CD4-positive, alpha-beta T cell treated with Interferon alpha-2 for 1 hour (primary cell): ENCODE measurements around the gene FAAH.

ENCODE experiments used
- DNase-seq, 2 donors: peaks; one replicate each; pipeline ENCODE4 v3.0.0-alpha.2; 2020 to 2022

FAAH gene

GRCh38 chr1:46423574-46424240, 29.6 kb downstream of the FAAH start:
- DNase-seq = no peak

DNA sequence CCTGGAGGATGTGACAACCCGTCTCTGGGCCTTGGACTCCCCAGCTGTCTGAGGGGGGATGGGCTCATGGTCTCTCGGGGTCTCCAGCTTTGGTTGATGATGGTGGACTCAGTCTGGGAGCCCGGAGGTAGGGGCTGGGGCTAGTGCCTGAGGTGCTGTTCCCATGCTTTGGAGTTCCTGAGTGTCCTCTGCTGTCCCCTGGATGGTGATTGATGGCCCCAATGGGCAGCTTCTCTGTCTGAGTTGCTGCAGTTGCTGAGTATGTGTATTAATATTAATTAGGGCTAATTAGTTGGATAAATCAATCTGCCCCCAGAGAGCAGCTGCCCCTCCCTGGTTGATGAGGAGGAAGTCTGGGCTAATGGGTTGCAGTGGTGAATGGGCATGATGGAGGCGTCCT, 30.6 kb downstream of the FAAH start:
- no peak for DNase-seq

DNA sequence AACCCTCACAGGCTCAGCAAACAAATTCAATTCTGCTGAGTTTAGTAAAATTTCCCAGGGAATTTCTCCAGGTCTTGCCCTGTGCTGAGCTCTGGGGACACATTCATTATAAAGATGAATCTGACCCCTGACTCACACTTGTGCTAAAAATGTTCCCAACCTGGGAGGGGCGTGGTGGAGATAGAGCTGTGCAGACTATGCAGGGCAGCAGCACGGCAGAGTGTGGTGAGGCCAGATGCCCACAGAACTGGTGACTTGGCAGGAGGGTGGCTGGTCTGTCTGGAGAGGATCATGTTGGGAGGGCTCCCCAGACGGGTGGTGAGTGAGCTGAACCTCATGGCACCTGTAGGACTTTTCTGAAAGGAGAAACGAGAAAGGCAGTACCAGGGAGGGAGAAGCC, 31.6 kb downstream of the FAAH start:
- no peak for DNase-seq

DNA sequence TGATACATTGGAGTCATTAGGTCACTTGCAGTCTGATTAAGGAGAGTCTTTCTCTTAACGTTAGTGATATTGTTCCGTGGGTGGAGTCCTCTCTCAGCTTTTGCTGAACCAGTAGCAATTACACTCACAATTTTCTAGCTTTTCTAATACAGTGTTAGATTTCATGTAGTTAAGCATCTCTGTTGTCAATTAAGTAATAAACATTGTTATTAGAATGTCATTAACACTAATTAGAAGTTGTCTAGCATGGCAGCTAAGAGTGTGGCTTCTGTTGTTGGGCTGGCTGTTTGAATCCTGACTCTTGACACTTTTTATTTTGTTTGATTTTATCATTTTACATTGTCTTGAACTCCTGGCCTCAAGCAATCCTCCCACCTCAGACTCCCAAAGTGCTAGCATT, 33.4 kb downstream of the FAAH start:
- no peak for DNase-seq

DNA sequence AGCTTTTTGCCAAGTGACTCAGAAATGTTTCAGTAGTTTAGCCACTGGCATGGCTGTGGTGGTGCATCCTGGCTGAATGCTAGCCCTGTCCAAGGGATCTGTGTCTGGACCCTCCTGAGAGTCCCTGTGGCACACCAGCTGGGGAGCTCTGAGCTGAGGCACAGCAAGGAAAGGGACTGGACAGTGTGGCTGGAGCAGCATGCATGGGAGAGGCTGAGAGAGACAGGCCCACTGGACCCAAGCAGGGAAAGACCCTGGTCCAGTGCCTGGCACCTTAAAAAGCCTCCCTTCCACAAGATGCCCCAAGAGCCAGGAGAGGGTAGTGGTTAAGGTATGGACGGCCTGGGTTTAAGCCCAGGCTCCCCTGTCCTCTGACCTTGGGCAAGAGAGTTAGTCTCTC, 35.3 kb downstream of the FAAH start:
- no peak for DNase-seq

GRCh38 chr1:46431695-46432094, 37.6 kb downstream of the FAAH start:
- DNase-seq = no peak

- no peak for DNase-seq
Measured at GRCh38 chr1:46432781-46433327, 38.7 kb downstream of the FAAH start.

GRCh38 chr1:46434358-46434757, 40.2 kb downstream of the FAAH start:
- DNase-seq = no peak

GRCh38 chr1:46436844-46437243, 42.7 kb downstream of the FAAH start:
- DNase-seq = no peak

DNA sequence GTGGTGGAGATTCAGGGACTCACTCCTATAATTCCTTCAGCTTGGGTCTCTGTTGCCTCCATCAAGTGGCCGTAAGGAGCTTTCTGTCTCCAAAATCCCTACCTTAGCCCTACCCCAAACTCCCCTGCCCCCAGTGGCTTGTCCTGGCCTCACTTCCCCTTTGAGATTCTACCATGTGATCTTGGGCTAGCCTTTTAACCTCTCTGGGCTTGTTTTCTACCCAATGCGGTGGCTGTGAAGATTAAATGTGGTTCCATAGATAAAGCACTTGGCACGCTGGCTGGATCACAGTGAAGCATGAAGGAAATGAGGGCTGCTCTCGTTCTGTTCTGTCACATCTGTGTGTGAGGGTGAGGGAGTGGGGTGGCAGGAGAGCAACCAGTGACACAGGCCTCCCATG, 43.6 kb downstream of the FAAH start:
- DNase-seq = no peak

DNA sequence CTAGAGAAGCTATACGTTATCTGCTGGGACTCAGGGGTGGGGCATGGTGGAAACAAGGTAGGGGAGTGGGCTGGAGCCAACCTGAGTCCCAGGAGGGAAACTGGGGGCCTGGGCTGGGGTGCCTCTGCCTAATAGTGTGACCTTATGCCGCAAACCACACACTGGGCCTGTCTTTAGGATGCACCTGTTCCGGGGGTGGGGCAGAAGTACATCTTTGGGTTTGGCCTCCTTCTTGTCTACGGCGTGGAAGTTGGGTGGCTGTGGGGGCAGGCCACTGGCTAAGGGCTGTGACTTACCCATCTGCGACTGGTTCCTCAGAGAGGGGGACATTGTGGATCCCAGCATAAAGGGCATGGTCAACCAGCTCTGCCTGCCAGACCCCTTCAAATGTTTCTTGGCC, 44.2 kb downstream of the FAAH start:
- no peak for DNase-seq

DNA sequence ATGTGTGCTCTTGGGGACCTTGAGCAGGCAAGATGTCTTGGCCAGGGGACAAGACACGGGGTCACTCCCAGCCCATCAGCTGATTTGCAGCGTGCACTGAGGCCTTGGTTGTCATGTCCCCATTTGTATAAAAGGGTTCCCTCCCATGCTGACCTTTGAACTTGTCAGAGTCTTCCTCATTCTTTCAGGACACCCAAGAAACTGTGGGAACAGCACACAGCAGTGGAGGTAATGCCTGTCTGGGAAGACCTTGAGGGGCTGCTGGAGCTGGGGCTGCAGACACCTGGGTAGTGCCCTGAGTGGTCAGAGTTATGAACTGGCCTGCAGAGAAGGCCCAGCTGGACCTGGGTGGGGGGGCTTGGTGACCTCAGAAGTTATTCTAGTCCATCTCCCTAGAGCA, 46.4 kb downstream of the FAAH start:
- no peak for DNase-seq

DNA sequence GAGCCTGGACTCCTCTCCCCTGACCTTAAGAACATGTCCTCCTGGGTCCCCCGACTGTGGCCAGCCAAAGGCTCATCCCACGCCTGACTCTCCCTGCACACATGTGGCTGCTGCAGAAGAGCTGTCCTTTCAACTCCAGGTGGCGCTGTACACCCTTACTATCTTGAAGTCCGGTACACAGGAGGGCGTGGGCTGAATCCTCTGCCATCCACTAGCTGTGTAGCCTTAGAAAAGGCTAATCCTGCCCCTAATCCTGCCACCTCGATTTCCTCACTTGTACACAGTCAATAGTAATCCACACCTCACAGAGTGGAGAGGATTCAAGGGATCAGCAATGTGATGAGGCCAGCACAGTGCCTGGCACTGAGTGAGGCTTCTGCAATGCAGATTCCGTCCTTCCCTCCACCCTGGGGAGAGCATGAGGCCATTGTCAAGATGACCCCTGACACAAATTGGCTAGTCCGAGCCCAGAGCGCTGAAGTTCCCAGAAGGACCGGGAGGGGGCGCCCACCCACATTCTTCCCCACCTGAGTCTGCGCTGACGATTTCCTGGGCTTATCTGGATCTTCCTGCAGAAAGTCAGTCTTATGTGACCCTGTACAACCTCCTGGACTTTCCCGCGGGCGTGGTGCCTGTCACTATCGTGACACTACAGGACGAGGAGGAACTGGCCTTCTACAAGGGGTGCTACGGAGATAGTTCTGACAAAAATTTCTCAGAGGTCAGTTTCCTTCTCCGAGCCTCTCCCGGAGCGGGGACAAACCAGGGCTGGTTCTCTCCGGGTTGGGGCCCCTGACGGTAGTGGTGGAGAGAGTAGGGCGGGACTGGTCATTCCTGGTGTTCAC, 48.4 kb downstream of the FAAH start:
- peak; percentile 61 to 71 for DNase-seq

DNA sequence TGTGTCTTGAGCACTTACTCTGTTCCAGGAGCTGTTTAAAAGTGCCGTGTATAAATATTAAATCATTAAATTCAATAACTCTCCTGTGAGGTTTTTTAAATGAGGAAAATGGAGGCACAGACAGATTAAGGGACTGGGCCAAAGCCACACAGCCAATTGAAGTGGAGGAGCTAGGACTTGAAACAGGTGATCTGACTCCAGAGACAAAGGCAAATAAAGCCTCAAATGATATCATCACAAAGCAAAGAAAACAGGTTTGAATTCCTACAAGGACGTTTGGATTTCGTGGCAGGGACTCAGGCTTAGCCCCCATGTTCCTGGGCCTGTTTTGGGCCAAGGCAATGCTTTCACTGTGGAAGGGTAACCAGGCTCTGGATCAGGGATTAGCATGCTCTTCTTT, 50.3 kb downstream of the FAAH start:
- no peak for DNase-seq

DNA sequence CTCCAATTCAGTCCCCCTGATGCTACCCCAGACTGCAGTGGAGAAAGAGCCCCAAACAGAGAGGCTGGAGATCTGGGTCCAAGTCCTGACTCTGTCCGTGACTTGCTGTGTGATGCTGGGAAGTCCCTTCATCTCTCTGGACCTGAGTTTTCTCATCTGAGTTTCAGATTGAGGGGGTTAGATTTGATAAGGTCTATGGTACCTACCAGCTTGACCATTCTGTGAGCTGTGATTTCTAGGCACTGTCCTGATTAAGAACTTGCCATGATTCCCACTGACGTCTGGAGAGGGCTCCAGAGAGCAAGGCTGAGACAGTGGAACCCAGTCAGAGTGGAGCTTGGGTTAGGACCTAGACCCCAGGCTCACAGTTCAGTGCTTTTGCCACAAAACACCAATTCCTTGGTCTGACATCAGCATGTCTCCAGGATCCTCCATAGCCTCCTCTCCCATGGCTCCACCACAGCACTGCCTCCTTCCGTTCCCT, 51.7 kb downstream of the FAAH start:
- no peak for DNase-seq

GRCh38 chr1:46446646-46447498, 52.8 kb downstream of the FAAH start:
- DNase-seq = peak; percentile 57 to 72

- no peak for DNase-seq
Measured at GRCh38 chr1:46447499-46448108, 53.5 kb downstream of the FAAH start.

GRCh38 chr1:46448109-46448911, 54.2 kb downstream of the FAAH start:
- DNase-seq = no peak

DNA sequence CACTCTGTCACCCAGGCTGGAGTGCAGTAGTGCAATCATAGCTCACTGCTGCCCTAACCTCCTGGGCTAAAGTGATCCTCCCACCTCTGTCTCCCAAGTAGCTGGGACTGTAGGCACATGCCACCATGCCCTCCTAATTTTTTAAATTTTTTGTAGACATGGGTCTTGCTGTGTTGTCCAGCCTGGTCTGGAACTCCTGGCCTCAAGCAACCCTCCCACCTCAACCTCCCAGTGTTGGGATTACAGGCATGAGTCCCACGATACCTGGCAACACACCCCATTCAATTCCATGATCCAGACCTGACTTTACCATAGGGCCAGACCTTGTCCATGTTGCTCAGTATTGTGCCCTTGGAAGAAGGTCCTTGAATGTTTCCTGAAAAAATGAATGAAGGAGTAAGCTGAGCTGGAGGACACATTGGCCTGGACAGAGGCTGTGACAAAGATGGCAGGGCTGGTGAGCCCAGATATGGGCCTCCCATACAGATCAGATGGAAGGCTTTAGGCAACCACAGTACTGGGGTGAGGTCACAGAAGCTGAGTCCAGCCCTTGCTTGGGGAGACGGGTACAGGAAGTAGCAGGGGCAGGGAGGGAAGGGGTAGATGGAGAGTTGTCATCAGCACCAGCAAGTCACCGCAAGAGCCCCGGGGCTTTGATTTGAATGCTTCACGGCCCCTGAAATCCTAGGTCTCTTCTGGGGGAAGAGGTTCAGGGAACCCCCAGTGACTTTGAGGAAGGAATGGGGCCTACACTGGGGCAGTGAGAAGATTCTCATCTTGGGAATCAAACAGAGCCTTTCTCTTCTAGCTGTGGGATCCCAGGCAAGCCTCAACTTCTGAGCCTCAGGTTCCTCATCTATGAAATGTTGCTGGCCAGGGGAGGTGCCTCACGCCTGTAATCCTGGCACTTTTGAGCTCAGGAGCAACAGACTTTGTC, 55.4 kb downstream of the FAAH start:
- DNase-seq = peak in 1 of 2 donors; percentile 10

- DNase-seq = no peak
Measured at GRCh38 chr1:46450160-46450517, 56.0 kb downstream of the FAAH start.
